GM12878 (cell line): ENCODE measurements around the gene ICE2. TPM values are rescaled to one million over a fixed set of nuclear protein-coding genes. Genes with fewer than 3 reads are reported as not detected.

Source experiments
- CEBPZ ChIP-seq: fragments of 150-350 bp; IDR thresholded peaks from 2 replicates; pipeline ENCODE4 v1.6.1; 2016; ENCODE audit warnings: low read depth, low read length
- HCFC1 ChIP-seq: fragments of 150-350 bp; IDR thresholded peaks from 2 replicates; pipeline ENCODE4 v1.6.1; 2014; ENCODE audit warnings: low read length
- PAX5 ChIP-seq: IDR thresholded peaks from 2 replicates; pipeline ENCODE4 v1.6.1; 2011; ENCODE audit warnings: low read depth, low read length, borderline replicate concordance
- POU2F2 ChIP-seq: IDR thresholded peaks from 3 replicates; pipeline ENCODE4 v1.6.1; 2011; ENCODE audit warnings: low read depth, mild to moderate bottlenecking, low read length, borderline replicate concordance
- PRDM15 ChIP-seq: fragments of 450-650 bp; formaldehyde crosslinking; IDR thresholded peaks from 2 replicates; pipeline ENCODE4 v1.4.0; 2020; ENCODE audit warnings: mild to moderate bottlenecking, moderate library complexity
- REST ChIP-seq: IDR thresholded peaks from 2 replicates; pipeline ENCODE4 v1.6.1; 2012; ENCODE audit warnings: mild to moderate bottlenecking, low read depth, low read length
- SRF ChIP-seq, 2 experiments: IDR thresholded peaks; 2 replicates each; pipeline ENCODE4 v1.6.1; 2011; ENCODE audit warnings: low read depth in 2 of 2, low read length in 2 of 2, mild to moderate bottlenecking in 1 of 2, moderate library complexity in 1 of 2
- ZBTB4 ChIP-seq: fragments of 450-650 bp; formaldehyde crosslinking; IDR thresholded peaks from 2 replicates; pipeline ENCODE4 v1.4.0; 2022; ENCODE audit warnings: mild to moderate bottlenecking, moderate library complexity
- ZNF217 ChIP-seq: fragments of 450-650 bp; IDR thresholded peaks from 2 replicates; pipeline ENCODE4 v1.6.1; 2017; ENCODE audit warnings: antibody characterized with exemption, mild to moderate bottlenecking
- polyA plus RNA-seq, 11 experiments: library from polyadenylated mRNA; depleted of rRNA in 4 of 11; unstranded in 6 of 11; stranded (reverse) in 5 of 11; fragments of >200 nt; fragmentation: Nextera tagmentation in 4 of 11; fragmentation: Illumina TruSeq in 1 of 11; extraction: Ambion mirVana in 4 of 11; extraction: Trizol in 1 of 11; gene quantifications; 1 replicate in 1 of 11; 2 replicates in 10 of 11; pipeline versions ENCODE4 v1.2.1 to v1.2.3, GENCODE V29; 2011 to 2016; ENCODE audit warnings: inconsistent platforms in 2 of 11, missing spikeins in 2 of 11, low read depth in 1 of 11
- total RNA-seq, 4 experiments: library from RNA; depleted of rRNA in 3 of 4; stranded (reverse); fragments of >200 nt in 3 of 4; fragmentation: Illumina TruSeq in 1 of 4; extraction: Trizol in 1 of 4; gene quantifications; 2 replicates each; pipeline versions ENCODE4 v1.2.1 to v1.2.3, GENCODE V29; 2013 to 2021
- TF ChIP-seq, protein P1 (sequence below): fragments of 450-650 bp; IDR thresholded peaks from 2 replicates; pipeline ENCODE4 v1.6.1; 2018; ENCODE audit warnings: mild to moderate bottlenecking, low read depth, moderate library complexity; ENCODE audit not compliant: partially characterized antibody

Gene ICE2
- total and polyA plus RNA-seq, 10 of the 15 experiments (the other 5 are each of a cell fraction or from before 2014, with no cell fraction given) = 14.2 to 62.0 (median 44.9) TPM

GRCh38 chr15:60396958-60397771 is 81.8 kb downstream of the ICE2 start (continued):
- TF ChIP-seq PRDM15 (CRISPR knock-in tag) (no peak), CEBPZ (no peak), REST (no peak), HCFC1 (no peak), PAX5 (peak; percentile 46; the same call in 1 of the 2 replicates), ZBTB4 (no peak), ZNF217 (no peak), POU2F2 (peak; percentile 13; the same call in 1 of the 3 replicates), SRF (IDR thresholded peaks at IDR 0.05; ENCODE audit: low read depth in 2 of 2, low read length in 2 of 2) (no peak)
- TF ChIP-seq, protein P1, sequence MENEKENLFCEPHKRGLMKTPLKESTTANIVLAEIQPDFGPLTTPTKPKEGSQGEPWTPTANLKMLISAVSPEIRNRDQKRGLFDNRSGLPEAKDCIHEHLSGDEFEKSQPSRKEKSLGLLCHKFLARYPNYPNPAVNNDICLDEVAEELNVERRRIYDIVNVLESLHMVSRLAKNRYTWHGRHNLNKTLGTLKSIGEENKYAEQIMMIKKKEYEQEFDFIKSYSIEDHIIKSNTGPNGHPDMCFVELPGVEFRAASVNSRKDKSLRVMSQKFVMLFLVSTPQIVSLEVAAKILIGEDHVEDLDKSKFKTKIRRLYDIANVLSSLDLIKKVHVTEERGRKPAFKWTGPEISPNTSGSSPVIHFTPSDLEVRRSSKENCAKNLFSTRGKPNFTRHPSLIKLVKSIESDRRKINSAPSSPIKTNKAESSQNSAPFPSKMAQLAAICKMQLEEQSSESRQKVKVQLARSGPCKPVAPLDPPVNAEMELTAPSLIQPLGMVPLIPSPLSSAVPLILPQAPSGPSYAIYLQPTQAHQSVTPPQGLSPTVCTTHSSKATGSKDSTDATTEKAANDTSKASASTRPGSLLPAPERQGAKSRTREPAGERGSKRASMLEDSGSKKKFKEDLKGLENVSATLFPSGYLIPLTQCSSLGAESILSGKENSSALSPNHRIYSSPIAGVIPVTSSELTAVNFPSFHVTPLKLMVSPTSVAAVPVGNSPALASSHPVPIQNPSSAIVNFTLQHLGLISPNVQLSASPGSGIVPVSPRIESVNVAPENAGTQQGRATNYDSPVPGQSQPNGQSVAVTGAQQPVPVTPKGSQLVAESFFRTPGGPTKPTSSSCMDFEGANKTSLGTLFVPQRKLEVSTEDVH = no peak
